Right hindlimb (tissue), 1 donor: ENCODE results near the gene OXSR1.
"Not testable (repeated sequence)": the region's sequence is repeated elsewhere in the genome, so short reads cannot be mapped to it uniquely, and the experiment has no call there.

ENCODE experiments used
- DNase-seq: peaks from one replicate; pipeline ENCODE4 v3.0.0-alpha.2; 2018

OXSR1 gene

DNA sequence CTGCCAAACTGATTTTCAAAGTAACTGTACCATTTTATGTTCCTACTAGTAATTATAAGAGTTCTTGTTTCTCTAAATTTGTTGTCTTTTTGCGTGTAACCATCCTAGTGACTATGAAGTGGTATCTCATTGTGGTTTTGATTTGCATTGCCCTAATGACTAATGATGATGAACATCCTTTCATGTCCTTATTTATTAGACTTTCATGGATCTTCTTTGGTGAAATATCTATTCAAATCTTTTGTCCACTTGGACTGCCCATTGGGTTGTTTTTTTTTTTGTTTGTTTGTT lies 3.6 kb downstream of the OXSR1 start:
- DNase-seq: no peak

DNA sequence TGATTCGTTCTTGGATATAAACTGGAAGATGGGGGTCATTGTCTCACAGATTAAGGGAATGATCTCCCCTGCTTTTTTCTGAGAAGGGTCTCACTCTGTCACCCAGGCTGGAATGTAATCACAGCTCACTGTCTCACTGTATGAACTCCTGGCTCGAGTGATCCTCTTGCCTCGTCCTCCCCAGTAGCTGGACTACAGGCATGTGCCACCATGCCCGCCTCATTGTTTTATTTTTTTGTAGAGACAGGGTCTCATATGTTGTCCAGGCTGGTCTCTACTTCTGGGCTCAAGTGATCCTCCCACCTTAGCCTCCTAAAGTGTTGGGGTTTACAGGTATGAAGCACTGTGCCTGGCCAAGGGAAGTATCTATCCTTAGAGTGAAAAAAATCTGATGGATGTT lies 5.4 kb downstream of the OXSR1 start:
- no peak for DNase-seq

DNA sequence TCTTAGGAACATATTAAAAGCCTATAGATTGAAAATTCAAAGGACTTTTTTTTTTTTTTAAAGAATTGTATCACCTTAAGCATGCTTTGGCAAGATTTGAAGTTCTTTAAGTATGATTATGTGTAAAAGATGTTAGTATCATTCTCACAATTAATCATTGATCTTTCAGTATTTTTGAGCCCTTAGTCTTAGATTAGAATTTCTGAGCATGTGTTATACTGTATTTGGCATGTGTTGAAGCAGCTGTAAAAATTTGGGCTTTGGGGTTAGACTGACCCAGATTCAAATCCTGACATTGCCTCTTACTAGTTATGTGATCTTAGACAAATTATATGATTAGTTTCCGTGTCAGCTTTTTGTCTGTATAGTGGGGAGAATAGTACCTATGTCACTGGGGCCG lies 6.3 kb downstream of the OXSR1 start:
- DNase-seq: no peak

DNA sequence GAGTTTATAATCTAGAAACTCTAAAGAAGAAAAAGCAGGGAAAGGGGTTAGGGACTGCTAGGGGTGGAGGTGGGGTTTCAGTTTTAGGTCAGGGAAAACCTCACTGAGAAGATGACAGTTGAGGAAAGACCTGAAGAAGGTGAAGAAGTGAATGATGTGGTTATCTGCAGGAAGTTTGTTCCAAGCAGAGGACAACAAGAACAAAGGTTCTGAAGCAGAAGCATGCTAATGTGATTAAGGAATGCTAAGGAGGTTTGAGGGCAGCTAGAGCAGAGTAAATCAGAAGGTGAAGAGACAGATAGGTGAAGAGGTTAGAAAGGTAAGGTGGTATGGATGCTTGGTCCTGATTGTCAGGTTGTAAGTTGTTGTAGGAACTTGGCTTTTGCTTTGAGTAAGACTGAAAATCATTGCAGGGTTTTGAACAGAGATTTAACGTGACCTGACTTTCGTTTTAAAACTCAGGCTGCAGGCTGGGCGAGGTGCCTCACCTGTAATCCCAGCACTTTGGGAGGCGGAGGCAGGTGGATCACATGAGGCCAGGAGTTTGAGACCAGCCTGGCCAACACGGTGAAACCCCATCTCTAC lies 8.6 kb downstream of the OXSR1 start:
- no peak for DNase-seq

DNA sequence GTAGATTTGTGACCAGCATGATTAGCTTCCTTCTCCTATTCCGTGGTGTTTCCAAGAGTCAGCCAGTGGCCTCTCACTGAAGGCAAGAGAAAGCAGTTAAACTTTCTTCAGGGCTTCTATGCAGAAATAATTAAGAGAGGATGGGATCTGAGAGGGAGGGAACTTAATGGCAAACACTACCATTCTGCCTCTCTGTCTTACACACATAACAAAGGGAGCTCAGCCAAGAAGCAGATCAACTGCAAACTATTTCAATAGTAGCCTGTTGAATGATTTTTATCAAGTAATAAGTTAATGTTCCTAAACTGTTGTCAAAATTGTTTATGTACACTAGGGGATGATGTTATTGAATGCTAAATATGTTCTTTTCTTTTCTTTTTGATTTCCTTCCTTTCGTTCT lies 11.8 kb downstream of the OXSR1 start:
- DNase-seq: no peak

DNA sequence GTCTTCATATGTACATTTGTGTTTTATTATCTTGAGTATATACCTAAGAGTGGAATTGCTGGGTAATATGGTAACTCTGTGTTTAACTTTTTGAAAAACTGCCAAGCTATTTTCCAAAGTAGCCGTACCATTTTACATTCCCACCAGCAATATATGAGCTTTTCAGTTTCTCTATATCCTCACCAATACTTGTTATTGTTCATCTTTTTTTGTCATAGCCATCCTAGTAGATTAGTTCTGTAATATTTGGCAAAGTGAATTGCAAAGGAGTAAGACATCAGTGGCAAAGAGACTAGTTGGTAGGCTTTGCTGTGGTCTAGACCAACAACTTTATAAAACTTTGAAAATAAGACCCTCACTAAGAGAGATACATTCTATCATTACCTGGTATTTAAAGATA lies 21.4 kb downstream of the OXSR1 start:
- no peak for DNase-seq

DNA sequence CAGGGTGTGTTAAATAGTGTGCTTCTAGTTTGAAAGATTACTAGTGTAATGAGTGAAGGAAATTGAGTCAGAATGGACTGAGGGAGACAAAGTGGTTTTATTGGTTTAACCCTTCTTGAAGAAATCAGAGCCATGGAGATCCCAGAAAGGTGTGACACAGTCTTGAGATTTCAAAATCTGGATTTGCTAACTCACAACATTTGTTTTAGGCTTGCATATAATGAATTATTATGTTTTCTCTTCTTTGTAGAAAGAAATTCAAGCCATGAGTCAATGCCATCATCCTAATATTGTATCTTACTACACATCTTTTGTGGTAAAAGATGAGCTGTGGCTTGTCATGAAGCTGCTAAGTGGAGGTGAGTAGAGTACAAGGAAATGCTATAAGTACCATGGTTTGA lies 25.1 kb downstream of the OXSR1 start:
- DNase-seq: no peak

DNA sequence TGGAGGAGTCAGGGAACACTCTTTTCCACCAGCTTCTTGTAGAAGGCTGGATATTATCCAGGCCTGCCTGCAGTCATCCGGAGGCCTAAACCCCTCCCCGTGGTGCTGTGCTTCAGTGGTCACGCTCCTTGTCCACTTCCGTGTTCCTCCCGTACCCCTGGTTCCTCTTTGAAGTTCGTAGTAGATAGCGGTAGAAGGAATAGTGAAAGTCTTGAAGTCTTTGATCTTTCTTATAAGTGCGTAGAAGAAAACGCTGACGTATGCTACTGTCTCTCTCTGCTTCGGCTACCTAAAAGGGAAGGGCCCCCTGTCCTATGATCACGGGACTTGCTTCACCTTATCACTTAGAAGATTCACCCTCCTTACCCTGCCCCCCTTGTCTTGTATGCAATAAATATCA lies 37.6 kb downstream of the OXSR1 start:
- DNase-seq: not testable (repeated sequence)

DNA sequence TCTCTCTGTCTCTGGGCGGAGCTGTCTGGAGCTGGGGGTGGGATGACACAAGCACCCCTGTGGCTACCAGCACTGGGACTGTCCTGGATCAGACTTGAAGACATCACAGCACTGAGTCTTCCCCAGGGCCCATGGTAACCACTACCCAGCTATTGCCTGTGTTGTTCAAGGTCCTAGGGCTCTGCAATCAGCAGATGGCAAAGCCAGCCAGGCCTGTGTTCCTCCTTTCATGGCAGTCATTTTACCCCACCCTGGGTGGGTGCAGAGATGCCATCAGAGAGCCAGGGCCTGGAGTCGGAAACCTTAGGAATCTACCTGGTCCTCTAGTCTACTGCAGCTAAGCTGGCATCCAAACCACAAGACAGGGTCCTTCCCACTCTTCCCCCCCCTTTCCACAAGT lies 38.4 kb downstream of the OXSR1 start:
- no peak for DNase-seq

DNA sequence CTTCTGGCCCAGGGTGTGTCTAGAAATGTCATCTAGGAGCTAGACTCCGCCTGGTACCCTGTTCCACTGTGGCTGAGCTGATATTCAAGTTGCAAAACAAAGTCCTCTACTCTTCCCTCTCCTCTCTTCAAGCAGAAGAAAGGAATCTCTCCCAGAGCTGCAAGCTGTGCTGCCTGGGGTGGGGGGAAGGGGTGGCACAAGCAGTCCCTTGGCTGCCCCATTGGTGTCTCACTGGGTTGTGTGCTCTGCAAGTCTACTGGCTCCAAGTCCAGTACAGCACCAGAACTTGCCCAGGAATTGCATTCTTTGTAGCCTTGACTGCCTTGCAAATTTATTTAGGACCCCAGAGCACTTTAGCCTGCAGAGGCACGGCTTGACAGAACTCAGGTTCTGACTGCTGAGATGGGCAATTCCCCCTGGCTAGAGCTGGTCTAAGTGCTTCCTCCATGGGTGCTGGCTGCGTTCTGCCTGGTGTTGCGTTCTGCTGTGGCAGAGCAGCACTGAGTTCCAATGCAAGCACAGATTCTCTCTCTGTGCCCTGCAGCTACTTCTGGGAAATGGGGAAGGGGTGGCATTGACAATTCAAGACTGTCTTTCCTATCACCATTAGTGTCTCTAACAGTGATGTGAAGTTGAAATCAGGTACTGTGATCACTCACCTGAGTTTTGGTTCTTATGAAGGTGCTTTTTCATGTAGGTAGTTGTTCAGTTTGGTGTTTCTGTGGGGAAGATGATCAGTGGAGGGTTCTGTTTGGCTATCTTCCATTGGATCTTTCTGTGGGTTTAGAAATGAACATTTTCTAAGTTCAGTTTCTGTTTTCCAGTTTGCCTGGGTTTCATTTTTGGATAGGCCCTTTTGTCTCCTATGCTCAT lies 39.5 kb downstream of the OXSR1 start:
- DNase-seq: no peak

DNA sequence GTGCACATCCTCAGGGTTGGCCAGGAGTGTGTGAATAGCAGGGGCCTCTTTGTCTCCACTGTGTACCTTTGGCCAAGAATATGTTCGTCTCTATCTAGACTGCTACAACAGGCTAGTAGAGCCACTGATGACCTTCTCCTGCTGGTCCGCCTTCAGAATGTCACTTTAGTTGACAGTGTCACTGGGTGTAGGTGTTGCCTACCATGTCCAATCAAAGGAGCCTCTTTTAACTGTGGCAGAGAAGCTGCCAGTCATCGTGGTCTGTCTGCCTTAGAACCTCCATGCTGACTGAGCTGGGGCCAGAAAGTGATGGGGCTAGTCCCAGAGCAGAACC lies 40.1 kb downstream of the OXSR1 start:
- DNase-seq: no peak

DNA sequence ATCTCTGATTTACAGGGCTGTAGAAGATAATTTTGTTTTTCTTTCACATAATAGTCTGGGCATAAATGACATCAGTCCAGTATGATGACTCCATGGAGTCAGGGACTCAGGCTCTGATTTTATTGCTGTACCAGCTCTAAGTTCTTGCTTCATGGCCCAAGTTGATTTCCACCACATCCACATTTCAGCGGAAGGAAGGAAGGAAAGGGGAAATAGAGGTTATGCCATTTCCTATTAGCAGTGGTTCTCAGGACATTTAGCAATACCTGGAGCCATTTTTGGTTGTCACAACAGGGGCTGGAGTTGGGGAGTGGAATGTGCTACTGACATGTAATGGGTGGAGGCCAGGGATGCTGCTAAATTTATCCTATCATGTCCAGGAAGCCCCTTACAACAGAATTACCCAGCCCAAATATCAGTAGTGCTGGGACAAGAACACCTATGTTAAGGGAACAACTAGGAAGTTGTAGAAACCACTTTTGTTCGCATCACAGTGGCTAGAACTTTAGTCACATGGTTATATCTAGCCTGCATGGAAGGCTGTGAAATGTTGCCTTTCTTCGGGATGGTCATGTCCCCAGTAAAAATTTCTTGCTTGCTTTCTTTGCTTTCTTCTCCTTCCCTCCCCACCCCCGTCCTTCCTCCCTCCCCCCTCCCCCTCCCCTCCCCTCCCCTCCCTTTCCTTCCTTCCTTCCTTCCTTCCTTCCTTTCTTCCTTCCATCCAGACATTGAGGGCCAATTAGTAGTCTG lies 42.1 kb downstream of the OXSR1 start:
- no peak for DNase-seq

DNA sequence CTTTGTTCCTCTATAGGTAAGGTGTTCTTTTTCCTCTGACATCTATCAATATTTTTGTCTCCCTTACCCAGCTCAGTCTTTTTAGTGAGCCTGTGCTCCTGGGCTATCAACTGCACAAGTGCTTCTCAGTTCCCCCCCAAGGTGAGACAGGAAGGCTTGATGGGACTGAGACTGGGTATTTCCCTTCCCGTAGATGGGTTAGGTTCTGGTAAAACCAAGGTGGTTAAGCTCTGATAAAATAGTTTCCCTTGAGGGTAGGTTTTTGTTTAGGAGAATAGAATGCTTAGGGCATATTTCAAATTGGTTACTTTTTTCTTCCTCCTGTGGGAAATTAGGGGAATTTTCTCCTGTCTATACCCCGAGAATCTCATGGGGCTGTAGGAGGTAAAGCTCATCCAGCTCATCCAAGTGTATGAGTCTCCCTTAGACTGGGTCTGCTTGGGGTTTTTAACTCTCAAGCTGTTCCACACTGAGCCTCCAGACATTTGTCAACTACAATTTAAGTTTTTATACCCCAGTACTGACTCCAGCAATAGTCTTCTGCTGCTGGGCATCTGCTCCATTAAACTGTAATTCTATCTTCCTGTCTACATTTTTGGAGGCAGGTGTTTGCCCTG lies 44.9 kb downstream of the OXSR1 start:
- no peak for DNase-seq

DNA sequence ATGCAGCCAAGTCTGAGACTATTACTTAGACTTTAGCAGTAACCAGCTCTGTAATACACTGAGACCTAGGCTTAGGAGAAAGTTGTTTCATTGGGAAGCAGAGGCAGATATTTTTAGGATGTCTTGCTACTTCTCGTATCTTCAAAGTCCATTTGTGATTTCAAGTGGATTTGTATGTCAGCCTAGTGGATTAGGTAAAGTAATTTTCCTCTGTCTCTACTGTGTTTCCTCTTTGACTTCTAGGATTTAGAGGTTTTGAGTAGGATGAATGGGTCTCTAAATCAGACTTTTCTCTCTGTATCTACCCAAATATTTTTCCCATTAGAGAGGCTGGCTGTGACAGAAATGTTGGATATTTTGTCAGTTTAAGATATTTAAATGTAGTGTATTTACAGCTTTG lies 46.8 kb downstream of the OXSR1 start:
- DNase-seq: no peak

DNA sequence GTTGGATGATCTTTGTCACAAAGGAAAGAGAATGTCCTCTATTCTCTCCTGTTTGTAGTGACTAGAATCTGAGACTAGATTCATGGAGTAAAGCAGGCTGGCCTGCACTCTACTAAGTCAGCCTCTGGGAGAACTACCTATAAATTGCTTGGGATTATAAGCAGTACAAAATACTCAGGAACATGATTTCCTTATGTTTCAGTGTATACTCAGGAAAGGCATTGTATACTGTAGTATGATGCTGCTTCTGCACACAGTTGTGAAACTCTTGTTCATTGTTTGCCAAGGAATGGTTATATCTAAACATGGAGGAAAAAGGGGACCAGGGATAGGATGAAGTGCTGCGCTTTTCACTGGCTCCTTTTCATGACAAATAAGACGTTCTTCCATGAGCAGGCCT lies 49.2 kb downstream of the OXSR1 start:
- DNase-seq: no peak

DNA sequence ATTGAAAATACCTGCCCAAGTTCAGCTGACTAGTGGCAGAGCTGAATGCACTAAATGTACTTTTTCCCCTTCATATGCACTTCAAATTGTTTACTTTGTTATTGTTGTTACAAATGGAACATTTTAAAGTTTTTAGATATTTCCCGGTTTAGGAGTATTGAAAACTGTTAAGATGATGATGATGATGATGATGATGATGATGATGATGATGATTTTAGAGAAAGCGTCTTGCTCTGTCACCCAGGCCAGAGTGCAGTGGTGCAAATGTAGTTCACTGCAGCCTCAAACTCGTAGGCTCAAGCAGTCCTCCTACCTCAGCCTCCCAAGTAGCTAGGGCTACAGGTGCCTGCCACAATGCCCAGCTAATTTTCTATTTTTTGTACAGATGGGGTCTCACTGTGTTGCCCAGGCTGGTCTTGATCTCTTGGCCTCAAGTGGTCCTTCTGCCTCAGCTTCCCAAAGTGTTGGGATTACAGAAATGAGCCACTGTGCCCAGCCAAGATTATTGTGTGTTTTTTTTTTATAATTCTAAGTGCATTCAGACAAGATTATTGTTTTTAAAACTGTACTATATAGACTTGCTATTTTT lies 54.4 kb downstream of the OXSR1 start:
- no peak for DNase-seq

DNA sequence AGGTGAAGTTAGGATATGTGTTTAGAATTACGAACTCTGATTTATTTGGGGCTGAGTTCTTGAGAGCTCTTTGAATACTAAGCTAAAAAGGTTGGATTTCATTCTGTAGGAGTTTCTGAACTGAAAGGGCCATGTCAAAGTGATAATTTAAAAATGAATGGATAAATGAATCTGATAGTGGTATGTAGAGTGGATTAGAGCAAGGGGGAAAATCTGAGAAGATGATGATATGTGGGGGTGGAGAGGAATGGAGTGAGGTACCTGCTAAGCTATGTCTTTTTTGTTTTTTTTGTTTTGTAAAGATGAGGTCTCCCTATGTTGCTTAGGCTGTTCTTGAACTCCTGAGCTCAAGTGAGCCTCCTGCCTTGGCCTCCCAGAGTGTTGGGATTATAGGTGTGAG lies 55.7 kb downstream of the OXSR1 start:
- DNase-seq: no peak

DNA sequence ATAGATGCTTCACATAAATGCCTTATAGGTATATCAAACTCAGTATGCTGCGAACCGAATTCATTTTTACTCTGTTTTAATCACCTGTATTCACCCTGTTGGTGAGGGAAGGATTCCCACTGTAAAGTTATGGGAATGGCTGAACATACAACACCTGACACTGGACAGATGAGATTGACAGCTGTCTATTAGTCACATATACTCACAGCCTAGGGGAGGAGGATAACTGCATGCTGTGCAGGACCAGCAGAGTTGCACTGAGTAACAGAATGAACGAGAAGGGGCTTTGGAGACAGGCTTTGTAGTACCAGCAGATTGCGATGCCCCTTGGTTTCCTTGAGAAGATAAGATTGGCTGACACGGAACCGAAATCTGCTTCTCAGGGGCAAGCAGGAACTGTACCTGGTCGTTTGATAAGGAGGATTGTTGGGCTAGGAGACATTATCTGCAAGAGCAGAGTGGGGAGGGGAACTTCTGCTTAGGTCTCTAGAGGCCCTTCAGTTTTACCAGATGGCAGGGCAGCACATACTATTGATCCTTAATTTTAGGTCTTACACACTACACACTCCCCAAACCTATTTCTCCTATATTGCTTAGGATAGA lies 56.8 kb downstream of the OXSR1 start:
- no peak for DNase-seq

DNA sequence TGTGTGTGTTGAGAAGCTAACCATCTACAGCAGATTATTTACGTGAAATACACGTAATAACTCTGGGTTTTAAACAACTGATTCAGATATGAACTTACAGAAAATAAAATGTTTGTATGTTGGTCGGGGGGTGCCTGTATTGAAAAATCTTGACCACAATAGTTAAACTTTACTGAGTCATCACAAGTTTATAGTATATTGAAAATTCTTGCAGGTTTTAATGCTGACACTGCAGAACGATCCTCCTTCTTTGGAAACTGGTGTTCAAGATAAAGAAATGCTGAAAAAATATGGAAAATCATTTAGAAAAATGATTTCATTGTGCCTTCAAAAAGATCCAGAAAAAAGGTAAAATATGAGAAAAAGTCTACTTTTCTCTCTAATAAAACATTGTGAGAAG lies 59.0 kb downstream of the OXSR1 start:
- no peak for DNase-seq

DNA sequence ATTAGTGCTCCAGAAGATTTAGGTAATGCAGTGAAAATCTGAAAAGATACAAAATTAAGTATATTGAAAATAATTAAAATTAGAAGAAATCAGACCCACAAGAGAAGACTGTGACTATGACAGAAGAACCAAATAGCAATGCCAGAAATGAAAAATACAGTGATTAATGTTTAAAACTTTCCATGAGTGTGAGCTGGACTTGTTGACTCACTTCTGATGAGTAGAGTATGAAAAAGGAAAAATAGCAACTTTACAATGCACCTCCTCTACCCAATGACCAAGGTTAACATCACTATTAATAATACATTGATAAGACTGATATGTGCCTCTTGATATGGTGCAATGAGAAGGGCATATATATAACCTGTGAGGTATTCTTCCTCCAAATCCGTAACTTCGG lies 60.9 kb downstream of the OXSR1 start:
- DNase-seq: no peak

DNA sequence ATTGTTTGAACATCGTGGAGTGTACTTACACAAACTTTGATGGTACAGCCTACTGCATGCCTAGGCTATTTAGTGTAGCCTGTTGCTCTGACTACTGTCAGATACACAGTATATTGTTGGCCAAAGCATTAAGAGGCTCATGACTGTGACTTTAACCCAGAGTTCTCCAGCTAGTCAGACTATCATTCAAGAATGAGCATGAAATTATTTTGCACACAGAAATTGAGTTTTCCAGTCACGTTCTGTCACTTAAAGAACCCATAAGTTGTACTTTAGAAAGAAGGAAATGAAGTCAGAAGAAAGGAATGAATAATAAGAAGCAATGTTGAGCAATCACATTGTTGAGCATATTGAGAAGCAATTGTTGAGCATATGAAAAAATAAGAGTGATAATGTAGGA lies 62.7 kb downstream of the OXSR1 start:
- DNase-seq: no peak

DNA sequence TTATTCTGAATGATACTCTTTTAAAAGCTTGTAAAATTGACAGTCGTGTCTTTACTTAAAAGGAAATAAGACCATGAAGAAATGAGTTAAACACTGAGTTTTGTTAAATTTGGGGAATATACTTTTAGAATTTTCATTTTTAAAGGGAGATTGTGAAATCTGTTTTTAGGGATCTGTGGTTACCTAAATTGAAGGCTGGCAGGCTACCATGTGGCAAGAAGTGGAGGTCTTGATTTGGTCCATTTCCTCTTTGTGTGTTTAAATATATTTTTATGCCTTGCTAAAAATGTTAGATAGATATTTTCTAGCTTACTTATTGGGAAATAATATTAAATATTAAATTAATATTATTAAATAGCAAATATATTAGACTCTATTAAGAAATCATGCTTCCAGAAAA lies 63.7 kb downstream of the OXSR1 start:
- DNase-seq: no peak

DNA sequence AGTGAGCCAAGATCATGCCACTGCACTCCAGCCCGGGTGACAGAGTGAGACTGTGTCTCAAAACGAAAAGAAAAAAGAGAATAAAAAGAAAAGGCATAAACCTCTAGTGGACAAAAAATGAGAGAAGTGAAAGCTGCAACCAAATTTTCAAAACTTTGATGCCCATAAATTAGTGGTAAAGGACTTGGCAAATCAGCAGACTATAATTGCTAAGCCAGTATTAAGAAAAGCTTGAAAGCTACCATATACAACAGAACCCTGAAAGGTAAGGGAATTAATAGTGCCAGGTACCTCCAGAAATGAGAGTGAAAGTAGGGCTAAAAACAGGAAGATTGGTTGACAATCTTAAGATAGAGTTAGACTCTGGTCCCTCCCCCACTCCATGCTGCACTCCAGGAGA lies 67.4 kb downstream of the OXSR1 start:
- no peak for DNase-seq
